Measurements from ENCODE around the gene TRMU.
A peak's percentile ranks its signal among the peaks of the same experiment; 100 is the strongest.

TRMU gene, protein sequence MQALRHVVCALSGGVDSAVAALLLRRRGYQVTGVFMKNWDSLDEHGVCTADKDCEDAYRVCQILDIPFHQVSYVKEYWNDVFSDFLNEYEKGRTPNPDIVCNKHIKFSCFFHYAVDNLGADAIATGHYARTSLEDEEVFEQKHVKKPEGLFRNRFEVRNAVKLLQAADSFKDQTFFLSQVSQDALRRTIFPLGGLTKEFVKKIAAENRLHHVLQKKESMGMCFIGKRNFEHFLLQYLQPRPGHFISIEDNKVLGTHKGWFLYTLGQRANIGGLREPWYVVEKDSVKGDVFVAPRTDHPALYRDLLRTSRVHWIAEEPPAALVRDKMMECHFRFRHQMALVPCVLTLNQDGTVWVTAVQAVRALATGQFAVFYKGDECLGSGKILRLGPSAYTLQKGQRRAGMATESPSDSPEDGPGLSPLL

DNA sequence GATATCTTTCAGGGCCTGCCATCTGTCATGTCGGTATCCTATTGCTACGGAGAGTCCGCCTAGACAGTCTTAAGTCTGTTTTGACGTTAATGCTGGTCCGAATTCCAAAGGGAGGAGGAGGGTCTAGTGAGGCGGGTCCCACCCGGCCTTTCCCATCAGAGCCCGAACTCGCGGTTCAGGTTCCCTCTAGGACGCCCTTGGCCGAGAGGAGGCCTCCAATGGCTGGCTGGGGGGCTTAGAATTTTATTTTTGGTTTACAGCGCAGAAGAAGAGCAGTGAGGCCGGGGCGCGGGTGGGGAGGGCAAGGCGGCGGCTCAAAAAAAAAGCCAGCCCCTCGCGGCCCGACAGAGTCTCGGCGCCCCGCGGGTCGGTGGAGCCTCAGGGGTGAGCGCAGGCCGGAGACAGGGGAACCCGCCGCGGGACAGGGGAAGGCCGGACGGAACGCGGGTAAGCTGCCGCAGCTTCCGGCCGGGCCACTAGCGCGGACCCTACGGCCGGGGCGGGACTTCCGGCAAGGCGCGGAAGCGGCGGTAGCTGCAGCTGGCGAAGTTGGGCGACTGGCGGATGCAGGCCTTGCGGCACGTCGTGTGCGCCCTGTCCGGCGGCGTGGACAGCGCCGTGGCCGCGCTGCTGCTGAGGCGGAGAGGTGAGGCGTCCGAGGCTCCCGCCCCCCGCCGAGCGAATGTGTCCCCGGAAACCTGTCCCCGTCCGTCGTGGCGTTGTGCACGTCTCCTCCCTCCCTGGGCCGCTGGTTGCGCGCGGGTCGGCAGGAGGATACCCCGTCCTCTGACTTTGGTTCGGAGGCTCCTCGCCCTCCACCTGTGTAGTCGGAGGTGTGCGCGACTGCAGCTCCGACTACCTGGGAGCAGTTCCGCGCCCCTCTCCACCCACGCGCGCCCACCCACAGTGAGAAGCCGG, at the start of gene TRMU:
TRMU (plus strand) TSS at position 514 of the 918 bp plus-strand sequence; CDS start at position 565, 51 bp downstream.
- DNase-seq (ENCODE audit: low read depth, low spot score): peak; percentile 30

DNA sequence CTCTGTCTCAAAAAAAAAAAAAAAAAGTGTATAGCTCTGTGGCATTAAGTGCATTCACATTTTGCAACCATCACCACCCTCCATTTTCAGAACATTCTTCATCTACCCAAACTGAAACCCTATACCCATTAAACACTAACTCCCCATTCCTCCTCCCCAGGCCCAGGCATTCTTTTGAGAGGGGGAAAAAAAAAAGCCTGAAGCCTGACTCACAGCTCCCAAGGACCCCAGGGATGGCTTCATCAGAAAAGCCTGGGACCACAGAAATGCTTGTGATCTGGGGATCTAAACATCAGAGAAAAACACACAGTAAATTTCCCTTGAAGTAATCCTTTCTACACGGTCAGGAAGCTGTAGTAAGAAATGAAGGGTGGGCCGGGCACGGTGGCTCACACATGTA, 49.5 kb upstream of the TRMU start:
- no peak for DNase-seq (ENCODE audit: low read depth, low spot score)

DNA sequence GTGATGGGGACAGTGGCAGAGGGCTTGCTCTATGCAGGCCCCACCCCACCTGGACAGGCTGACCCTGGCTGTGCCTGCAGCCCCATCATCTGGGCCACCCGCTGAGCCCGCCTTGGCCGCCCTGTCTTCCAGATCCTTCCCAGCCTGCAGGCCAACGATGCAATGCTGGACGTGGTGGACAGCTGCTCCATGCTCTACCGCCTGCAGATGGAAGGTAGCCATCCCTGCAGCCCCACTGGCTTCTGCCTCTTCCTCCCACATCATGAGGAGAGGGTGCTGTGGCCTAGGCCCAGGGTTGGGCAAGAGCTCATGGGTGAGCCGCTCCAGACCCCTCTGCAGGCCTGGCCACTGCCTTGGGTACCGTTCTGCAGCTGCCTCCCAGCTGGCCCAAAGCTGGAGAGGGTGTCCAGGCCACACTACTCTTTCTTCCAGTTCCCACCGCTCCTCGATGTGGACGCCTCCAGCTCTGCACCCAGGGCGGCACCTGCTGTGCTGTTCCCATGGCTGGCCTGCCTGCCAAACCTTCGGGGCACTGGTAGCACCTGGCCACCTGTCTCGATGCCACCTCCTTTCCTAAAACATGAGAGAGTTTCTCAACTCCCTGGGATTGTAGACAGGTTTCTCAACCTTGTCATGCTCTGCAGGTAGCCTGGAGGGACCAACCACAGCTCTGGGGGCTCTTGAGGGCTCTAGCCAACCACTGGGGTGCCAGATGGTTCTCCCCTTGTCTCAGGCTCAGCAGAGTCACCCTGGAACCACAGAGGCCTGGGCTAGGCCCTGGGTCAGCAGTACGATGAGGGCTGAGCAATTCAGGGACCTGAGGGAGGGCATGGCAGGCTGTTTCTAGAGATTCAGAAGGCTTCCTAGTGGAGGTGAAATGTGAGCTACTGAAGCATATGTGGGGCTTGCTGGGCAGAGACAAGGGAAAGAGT, 48.3 kb upstream of the TRMU start:
- DNase-seq (ENCODE audit: low read depth, low spot score): no peak

DNA sequence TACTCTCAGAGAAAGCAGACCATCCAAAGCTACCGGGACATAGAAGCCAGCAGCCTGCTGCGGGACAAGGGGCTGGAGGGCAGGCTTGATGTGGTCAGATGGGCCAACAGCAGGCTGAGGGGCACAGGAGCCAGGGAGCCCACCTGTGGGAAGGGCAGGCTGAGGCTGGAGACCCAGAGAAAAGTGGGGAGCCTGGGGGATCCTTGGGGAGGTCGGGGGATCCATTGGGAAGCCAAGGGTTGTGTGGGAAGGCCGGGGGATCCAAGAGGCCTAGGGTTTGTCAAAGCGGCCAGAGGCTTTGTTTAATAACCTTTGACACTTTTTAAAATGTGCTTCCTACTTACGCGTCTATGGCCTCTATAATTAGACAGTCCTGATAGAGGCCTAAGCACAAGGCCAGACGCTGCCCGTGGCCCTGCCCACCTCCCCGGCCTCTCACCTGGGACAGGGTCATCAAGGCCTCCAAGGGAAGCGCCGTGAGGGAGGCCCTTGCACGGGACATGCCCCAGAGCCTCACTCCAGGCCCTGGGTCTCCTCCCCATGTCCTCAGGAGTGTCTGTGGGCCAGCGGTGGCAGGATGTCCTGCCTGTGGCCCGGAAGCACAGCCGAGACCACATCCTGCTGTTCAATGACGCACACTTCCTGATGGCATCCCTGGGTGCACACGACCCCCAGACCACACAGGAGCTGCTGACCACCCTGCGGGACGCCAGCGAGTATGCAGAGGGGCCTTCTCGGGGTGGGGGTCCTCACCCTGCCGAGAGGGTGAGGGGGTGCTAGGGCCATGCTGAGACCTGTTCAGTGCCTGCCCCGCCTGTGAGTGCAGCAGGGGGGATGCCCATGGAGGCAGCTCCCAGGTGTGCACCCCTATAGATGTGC, 47.4 kb upstream of the TRMU start:
- DNase-seq (ENCODE audit: low read depth, low spot score): no peak

DNA sequence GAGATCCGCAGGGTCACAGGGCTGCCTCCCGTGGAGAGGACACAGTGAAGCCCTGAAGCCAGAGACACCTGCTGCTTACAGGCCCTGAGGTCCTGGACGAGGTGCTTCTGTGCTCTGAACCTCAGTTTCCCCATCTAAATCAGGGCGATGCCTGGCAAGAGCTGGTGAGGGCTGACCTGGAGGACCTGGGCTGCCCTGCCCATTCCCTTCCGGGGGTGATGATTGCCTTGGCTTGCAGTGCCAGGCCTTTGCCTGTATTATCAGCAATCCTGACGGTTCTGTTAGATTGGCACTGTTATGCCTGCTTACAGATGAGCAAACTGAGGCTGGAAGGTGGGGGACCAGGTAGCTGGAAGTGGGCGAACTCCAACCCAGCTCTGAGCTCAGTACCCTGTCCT, 46.7 kb upstream of the TRMU start:
- no peak for DNase-seq (ENCODE audit: low read depth, low spot score)

DNA sequence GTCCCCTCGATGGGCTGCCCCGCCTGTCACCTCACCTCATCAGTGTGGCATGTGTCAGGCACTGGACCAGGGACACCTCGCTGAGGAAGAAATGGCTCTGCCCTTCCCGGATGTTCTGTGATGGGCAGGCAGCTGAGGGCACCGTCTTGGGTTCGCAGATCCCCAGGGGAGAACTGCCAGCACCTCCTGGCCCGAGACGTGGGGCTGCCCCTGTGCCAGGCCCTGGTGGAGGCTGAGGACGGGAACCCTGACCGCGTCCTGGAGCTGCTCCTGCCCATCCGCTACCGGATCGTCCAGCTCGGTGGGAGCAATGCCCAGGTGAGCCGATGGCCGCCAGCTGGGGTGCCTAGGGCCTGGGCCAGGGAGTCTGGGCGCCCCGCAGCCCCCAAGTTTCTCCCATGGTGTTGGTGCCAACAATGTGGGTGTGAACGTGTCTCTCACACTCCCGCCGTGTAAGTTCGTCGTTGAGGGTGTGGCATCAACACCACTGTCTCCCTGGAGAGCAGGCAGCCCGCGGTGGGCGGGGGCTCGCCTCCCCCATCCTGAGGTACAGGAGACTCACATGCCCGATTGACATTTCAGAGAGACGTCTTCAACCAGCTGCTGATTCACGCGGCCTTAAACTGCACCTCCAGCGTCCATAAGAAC, 46.1 kb upstream of the TRMU start:
- DNase-seq (ENCODE audit: low read depth, low spot score): no peak

DNA sequence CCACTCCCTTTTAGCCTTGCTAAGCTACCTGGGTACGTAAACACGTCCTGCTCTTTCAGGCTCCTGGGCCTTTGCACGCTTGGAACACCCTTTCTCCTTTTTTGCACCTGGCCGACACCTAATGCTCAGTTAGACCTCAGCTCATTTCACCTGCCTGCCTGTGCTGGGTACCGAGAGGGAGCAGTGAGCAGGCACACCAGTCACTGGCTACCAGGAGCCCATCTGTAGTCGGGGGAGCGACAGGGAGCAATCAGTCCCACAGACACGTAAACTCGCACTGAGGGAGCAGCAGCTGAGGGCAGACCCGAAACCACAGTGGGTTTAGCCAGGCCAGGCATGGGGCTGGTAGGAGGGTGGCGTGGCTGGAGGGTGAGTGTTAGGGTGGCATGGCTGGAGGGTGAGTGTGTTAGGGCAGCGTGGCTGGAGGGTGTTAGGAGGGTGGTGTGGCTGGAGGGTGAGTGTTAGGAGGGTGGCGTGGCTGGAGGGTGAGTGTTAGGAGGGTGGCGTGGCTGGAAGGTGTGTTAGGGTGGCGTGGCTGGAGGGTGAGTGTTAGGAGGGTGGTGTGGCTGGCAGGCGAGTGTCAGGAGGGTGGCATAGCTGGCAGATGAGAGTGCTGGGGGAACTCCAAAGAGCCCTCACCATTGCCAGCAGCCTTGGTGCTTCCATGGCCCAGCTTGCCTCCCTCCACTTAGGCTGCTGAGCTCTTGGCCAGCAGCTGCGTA, 45.2 kb upstream of the TRMU start:
- DNase-seq (ENCODE audit: low read depth, low spot score): no peak

DNA sequence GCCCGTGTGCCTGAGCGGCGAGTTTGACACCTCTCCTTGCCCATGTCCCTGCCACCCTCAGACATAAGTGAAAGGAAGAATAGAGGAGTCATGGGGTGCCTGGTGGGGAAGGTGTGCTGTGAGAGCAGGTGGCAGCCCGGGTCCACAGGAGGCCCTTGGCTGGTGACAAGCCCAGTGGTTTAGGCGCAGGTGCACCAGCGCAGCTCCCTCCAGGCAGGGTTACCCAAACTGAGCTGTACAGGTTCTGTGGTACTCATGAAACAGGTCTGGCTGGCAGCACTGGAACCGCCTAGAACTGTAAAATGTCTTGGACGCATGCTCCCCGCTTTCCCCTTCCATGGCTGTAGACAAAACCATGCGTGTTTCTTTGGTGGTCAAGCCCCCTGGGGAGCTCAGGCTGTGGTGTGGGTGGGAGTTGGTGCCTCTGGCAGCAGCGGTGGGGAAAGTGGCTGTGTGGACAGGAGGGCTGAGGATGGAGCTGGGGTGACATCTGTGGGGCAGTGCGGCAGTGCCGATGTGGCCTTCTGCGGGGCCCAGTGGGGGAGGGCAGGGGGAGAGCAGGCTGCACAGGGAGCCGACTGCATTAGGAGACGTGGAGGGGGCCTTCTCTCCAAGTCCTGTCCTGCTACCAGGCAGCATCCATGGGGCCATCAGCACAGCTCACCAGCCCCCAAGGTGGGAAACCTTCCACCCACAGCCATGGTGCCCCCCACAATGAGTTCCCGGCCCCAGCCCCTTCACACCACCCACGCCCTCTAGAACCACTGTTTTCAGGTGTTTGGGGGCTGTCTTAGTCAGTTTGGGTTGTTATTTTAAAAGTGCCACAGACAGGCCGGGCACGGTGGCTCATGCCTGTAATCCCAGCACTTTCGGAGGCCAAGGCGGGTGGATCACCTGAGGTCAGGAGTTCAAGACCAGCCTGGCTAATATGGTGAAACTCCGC, 44.4 kb upstream of the TRMU start:
- DNase-seq (ENCODE audit: low read depth, low spot score): no peak

DNA sequence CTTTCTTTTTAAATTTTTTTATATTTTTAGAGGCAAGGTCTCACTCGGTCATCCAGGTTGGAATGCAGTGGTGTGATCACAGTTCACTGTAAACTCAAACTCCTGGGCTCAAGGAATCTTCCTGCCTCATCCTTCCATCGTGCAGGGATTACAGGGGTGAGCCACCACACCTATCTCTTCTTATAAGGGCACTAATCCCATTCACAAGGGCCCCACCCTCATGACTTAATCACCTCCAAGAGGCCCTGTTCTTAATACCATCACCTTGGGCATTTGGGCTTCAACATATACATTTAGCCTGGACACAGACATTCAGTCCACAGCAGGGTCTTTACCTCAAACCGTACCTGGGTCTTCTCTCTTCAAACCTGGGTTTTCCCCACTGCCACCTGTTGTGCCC, 43.3 kb upstream of the TRMU start:
- no peak for DNase-seq (ENCODE audit: low read depth, low spot score)

DNA sequence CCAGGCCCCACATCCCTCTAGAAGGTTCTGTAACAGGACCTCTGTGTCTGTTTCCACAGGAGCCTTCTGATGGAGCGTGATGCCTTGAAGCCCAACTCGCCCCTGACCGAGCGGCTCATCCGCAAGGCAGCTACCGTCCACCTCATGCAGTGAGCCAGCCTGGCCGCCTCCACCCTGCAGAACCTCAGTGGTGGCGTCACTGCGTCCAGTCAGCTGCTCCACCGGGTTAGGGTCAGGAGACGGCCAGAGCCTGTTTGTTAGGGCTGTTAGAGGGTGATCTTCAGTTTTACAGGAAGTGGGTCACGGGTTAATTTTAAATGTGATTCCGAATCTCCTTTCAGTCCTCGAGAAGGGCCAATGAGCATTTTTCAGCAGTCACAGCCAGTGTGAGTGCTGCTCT, 42.8 kb upstream of the TRMU start:
- DNase-seq (ENCODE audit: low read depth, low spot score): no peak

DNA sequence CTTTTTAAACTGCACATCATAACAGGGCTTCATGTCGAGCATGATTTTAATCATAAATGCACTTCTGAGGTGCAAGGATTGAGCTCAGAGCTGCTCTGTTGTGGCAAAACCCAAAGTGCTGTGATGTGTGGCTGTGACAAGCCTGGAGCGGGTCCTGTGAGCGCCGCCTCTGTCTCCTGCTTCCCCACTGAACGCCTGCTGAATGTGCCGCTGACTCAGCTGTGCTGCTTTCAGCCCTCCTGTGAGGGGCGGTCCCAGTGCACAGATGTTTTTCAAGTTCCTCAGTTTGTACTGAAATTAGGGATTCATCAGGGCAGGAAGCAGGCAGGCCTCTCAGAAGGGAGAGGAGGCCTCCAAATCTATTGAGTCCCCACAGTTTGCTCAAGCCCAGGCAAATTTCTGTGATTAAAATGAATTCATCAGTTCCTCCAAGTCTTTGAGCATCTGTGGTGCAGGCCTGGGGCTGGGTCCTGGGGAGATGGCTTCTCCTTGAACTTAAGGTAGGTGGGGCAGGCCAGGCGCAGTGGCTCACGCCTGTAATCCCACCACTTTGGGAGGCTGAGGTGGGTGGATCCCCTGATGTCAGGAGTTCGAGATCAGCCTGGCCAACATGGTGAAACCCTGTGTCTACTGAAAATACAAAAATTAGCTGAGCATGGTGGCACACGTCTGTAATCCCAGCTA, 41.8 kb upstream of the TRMU start:
- DNase-seq (ENCODE audit: low read depth, low spot score): no peak

DNA sequence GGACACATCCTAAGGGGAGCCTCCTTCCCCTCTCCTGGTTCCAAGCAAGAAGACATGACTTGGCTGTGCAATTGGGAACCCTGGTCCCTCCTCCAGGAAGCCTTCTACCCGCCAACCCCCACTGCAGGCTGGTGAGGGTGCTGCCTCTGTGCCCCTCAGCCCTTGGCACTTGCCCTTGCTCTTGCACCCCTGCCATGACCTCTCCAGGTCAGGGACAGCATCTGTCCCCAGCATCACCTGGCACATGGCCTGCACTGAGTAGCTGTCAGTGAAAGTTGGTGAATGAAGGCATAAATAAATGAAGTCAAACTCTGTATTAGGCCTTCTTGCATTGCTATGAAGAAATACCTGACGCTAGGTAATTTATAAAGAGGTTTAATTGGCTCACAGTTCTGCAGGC, 40.7 kb upstream of the TRMU start:
- DNase-seq (ENCODE audit: low read depth, low spot score): no peak

DNA sequence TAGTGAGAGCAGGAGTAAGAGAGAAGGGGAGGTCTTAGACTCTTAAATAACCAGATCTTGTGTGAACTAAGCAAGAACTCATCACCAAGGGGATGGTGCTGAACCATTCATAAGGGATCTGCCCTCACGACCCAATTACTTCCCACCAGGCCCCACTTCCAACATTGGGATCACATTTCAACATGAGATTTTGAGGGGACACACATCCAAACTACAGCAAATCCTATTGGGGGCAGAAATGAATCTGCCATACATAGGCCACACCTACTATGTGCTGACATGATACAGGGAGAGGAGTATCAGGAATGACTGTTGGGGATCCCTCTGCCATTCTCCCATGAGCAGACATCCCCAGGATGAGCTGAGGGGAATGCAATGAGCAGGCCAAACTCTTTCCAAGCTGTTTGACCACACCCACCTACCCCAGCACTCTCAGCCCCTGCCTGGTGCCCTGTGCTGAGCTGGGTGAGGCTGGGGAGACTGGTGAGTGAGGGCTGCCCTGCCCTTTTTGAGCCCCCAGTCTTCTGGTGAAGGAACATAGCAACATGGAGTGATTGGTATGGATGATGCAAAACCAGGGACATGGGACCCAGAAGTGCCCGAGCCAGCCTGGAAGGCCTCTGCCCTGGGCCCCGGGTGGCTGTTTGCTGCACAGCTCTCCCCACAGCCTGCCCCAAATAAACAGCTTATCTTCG, 40.1 kb upstream of the TRMU start:
- DNase-seq (ENCODE audit: low read depth, low spot score): no peak

DNA sequence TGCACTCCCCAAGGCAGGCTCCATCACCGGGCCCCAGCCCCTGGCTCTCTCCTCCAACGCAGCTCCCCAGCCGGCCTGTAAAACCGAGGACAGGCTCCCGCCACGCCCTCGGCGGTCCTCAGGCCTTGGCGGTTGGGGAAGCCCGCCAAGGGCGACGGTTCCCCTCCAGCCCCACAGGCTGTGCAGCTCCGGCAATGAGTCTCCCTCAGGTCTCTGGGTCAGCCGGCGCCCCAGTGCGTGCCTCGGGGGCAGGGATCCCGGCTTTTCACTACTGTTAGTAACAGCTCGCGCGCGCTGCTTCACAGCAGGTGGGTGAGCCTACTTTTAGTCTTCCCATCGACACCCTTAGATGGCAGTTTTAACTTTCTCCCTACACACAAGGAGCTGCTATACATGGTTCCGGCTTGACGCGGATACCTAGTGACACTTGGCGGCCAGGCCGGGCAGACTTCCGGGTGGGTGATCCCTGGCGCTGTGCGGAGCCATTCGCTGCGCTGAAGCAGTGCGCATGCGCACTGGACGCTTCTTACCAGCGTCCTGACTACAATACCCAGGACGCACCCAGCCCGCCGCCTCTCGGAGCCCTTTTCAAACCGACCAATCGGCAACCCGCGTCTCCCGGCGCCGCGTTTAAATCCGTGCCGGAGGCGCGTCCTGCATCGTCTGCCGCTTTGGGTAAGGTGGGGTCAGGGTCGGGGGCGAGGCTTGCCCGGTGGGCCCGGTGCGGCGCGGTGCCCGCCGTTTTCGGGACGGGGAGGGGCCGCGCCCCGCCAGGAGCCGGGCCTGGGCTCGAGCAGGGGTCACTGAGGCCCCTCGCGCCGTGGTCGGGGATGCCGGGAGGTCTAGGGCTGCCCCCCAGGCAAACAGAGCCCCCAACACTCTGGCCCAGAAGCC, 39.0 kb upstream of the TRMU start, which contains the start of gene GTSE1:
GTSE1 (plus strand) TSS at position 614 of the 894 bp plus-strand sequence. CDS start 531 bp downstream, outside the sequence.
- DNase-seq (ENCODE audit: low read depth, low spot score): peak; percentile 95

DNA sequence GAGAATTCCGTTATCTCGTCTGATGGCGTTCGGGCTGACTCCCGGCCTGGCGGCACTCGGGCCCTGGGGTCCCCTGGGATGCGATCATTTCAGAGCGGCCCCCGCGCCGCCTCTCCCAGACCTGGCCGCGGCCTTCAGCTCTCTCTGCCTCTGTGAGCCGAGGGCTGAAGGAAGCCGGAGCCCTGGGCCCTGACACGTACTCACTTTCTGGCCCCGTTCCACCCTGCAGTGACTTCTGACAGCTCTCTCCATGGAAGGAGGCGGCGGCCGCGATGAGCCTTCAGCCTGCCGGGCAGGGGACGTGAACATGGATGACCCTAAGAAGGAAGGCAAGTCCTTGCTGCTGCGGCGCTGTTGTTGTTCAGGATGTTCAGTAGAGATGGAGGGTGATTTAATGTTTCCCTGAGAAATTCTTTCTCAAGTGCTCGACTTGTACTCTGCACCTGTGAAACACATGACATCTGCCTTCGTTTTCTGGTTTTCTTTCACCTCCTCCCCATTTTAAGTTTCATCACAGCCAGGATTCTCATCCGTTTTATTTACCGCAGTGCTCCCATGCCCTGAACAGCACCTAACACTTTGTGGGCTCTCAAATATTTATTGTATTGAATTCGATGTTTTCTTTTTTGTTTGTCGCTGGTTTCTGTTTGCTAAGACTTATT, 38.2 kb upstream of the TRMU start:
- no peak for DNase-seq (ENCODE audit: low read depth, low spot score)
